ENCODE measurements around the gene STXBP1. TPM values are rescaled to one million over a fixed set of nuclear protein-coding genes. Genes with fewer than 3 reads are reported as not detected.
A peak's percentile ranks its signal among the peaks of the same experiment; 100 is the strongest.

Gene STXBP1
- total and polyA plus RNA-seq, 12 donors: 14.4 to 59.2 (median 46.4) TPM

DNA sequence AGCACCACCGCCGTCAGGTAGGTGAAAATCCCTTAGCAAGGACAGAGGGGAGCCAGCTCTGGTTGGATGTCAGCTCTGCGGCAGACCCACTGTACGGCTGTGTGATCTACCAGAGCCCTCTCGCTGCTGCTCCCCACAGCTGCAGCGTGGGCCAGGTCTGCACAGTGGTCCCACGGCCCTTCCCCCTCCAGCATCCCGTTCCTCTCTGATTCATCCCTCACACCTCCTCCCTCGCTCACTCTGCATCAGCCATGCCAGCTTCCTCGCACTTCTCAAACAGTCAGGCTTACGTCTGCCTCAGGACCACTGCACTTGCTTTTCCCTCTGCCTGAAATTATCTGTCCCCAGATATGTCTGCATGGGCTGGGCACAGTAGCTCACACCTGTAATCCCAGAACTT, 68.1 kb downstream of the STXBP1 start:
- H3K36me3 ChIP-seq: peaks cover 0 to 100% (median 75%) of the 10 kb centered on the region in 9 donors
- H3K4me3 ChIP-seq: no peak overlapping the region
- TF ChIP-seq CTCF (IDR thresholded peaks at IDR 0.05): no peak
- WGBS, 2 donors: 93 to 94% methylated on average over 11 of the region's 11 CpGs
- ATAC-seq (no peak), DNase-seq (no peak)
- no peak overlapping the region for H3K27ac ChIP-seq
- H3K27me3 ChIP-seq: no peaks in the 10 kb centered on the region
- no peaks in the 10 kb centered on the region for H3K4me1 ChIP-seq
- intact Hi-C loops (cut with DNase I): no loop called here
- no peaks in the 10 kb centered on the region for H3K9me3 ChIP-seq

GRCh38 chr9:127680846-127681245, 68.8 kb downstream of the STXBP1 start:
- H3K36me3 ChIP-seq: peaks cover 0 to 100% (median 70%) of the 10 kb centered on the region in 9 donors
- no peaks in the 10 kb centered on the region for H3K27me3 ChIP-seq
- H3K9me3 ChIP-seq: no peaks in the 10 kb centered on the region
- H3K4me3 ChIP-seq: no peak overlapping the region
- H3K27ac ChIP-seq: no peak overlapping the region
- ATAC-seq (no peak), DNase-seq (no peak)
- 91 to 96% methylated on average over 9 of the region's 9 CpGs for WGBS, 2 donors
- no peak for TF ChIP-seq CTCF (IDR thresholded peaks at IDR 0.05)
- no peaks in the 10 kb centered on the region for H3K4me1 ChIP-seq
- intact Hi-C loops (cut with DNase I): no loop called here

- H3K27ac ChIP-seq: no peak overlapping the region
- H3K27me3 ChIP-seq: no peaks in the 10 kb centered on the region
- DNase-seq (no peak), ATAC-seq (peak in 1 of 8 donors; percentile 28)
- H3K4me3 ChIP-seq: no peak overlapping the region
- TF ChIP-seq CTCF (IDR thresholded peaks at IDR 0.05): no peak
- H3K36me3 ChIP-seq: peaks cover 0 to 100% (median 82%) of the 10 kb centered on the region in 9 donors
- no peaks in the 10 kb centered on the region for H3K4me1 ChIP-seq
- intact Hi-C loops (cut with DNase I): no loop called here
- H3K9me3 ChIP-seq: no peaks in the 10 kb centered on the region
- 92 to 96% methylated on average over 23 of the region's 23 CpGs for WGBS, 2 donors
Measured at GRCh38 chr9:127682351-127683136, 70.5 kb downstream of the STXBP1 start.

DNA sequence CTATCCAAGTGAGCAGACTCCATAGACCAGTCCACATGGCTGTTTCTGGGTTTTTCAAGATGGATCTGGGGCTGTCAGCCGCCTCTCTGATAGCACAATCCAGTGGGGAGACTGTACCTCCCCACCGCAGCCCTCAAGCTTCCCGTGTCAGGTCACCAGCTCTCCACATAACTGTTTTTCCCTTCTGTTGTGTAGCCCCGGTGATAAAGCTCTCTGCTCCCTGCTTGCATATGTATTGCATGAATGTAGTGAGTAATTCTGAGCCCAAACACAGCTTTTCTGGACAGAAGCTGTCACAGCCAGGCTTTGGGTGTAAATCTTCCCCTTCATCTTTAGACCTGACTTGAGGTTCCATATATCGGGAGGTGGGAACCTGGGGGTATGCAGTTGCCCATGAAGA, 71.6 kb downstream of the STXBP1 start:
- ATAC-seq (no peak), DNase-seq (no peak)
- 90 to 96% methylated on average over 5 of the region's 5 CpGs for WGBS, 2 donors
- H3K9me3 ChIP-seq: no peaks in the 10 kb centered on the region
- no peaks in the 10 kb centered on the region for H3K27me3 ChIP-seq
- TF ChIP-seq CTCF (IDR thresholded peaks at IDR 0.05): no peak
- no peak overlapping the region for H3K27ac ChIP-seq
- no peak overlapping the region for H3K4me3 ChIP-seq
- no peaks in the 10 kb centered on the region for H3K4me1 ChIP-seq
- peaks cover 0 to 100% (median 85%) of the 10 kb centered on the region in 9 donors for H3K36me3 ChIP-seq
- intact Hi-C loops (cut with DNase I): no loop called here

All from heart right ventricle (tissue), 16 donors.